CD4-positive, alpha-beta memory T cell (primary cell): ENCODE measurements around the gene GRIP2. TPM values are rescaled to one million over a fixed set of nuclear protein-coding genes. Genes with fewer than 3 reads are reported as not detected.

Experiments used
- CTCF ChIA-PET: fragments of 350-600 bp; sonication (Branson Sonifier 250); formaldehyde crosslinking; loops from one replicate; lab custom pipeline; 2021; ENCODE audit warnings: inconsistent platforms; ENCODE audit not compliant: partially characterized antibody; lab: Charles Lee
- POLR2A ChIA-PET: fragments of 350-600 bp; sonication (Branson Sonifier 250); formaldehyde crosslinking; loops from one replicate; lab custom pipeline; 2021; ENCODE audit not compliant: partially characterized antibody; lab: Charles Lee
- DNase-seq, 5 donors: peaks; one replicate each; pipeline versions ENCODE4 v3.0.0 to v3.0.0-alpha.2; 2020 to 2022; ENCODE audit warnings: mixed read lengths in 1 of 5
- H3K27ac ChIP-seq: one replicate; pipeline ENCODE4 v1.7.0; 2013; ENCODE audit warnings: low read depth, low read length
- H3K27me3 ChIP-seq: 2 replicates; pipeline ENCODE4 v1.7.0; 2013; ENCODE audit warnings: mild to moderate bottlenecking, low read length, moderate library complexity; ENCODE audit not compliant: insufficient read depth
- H3K36me3 ChIP-seq: 2 replicates; pipeline ENCODE4 v1.7.0; 2013; ENCODE audit warnings: mild to moderate bottlenecking, low read length, moderate library complexity; ENCODE audit not compliant: insufficient read depth
- H3K4me1 ChIP-seq: 2 replicates; pipeline ENCODE4 v1.7.0; 2013; ENCODE audit warnings: mild to moderate bottlenecking, low read length, moderate library complexity; ENCODE audit not compliant: insufficient read depth
- H3K4me3 ChIP-seq, 2 donors: one replicate each; pipeline ENCODE4 v1.7.0; 2013; ENCODE audit warnings: low read length in 2 of 2, mild to moderate bottlenecking in 1 of 2
- H3K9me3 ChIP-seq, 2 donors: one replicate each; pipeline ENCODE4 v1.7.0; 2013; ENCODE audit warnings: low read length in 2 of 2, control low read depth in 1 of 2; ENCODE audit not compliant: control insufficient read depth in 1 of 2
- H3K27ac Mint-ChIP-seq, 7 donors: one replicate each; pipeline ENCODE4 v1.8.0; 2020 to 2021; ENCODE audit warnings: mixed read lengths in 7 of 7, mild to moderate bottlenecking in 6 of 7, inconsistent platforms in 3 of 7, moderate library complexity in 3 of 7
- H3K27me3 Mint-ChIP-seq, 2 donors: one replicate each; pipeline ENCODE4 v1.8.0; 2020 to 2021; ENCODE audit warnings: mixed read lengths in 2 of 2
- H3K36me3 Mint-ChIP-seq, 2 donors: one replicate each; pipeline ENCODE4 v1.8.0; 2020 to 2021; ENCODE audit warnings: mixed read lengths in 2 of 2, inconsistent platforms in 1 of 2, mild to moderate bottlenecking in 1 of 2
- H3K4me1 Mint-ChIP-seq, 4 donors: one replicate each; pipeline ENCODE4 v1.8.0; 2020 to 2021; ENCODE audit warnings: mixed read lengths in 4 of 4, mild to moderate bottlenecking in 1 of 4
- H3K4me3 Mint-ChIP-seq, 8 donors: one replicate each; pipeline ENCODE4 v1.8.0; 2020 to 2021; ENCODE audit warnings: mixed read lengths in 8 of 8, mild to moderate bottlenecking in 7 of 8, moderate library complexity in 6 of 8, inconsistent platforms in 3 of 8
- H3K9me3 Mint-ChIP-seq, 8 donors: one replicate each; pipeline ENCODE4 v1.8.0; 2020 to 2021; ENCODE audit warnings: mixed read lengths in 8 of 8, mild to moderate bottlenecking in 5 of 8, inconsistent platforms in 3 of 8, moderate library complexity in 1 of 8
- intact Hi-C: fragments of 100-400 bp; cut with micrococcal nuclease; formaldehyde crosslinking; loops from one replicate; pipeline ENCODE4 v1.15.1; 2023
- polyA plus RNA-seq, 2 donors: library from polyadenylated mRNA; unstranded; fragments of 300-500 nt; fragmentation: Illumina TruSeq; gene quantifications; one replicate each; pipeline ENCODE4 v1.2.3, GENCODE V29; 2021
- total RNA-seq, 2 experiments: library from RNA; stranded (reverse); gene quantifications; one replicate each; pipeline ENCODE4 v1.2.3, GENCODE V29; 2021

GRIP2 gene
- total and polyA plus RNA-seq, 4 experiments from 2014 or later: not detected

DNA sequence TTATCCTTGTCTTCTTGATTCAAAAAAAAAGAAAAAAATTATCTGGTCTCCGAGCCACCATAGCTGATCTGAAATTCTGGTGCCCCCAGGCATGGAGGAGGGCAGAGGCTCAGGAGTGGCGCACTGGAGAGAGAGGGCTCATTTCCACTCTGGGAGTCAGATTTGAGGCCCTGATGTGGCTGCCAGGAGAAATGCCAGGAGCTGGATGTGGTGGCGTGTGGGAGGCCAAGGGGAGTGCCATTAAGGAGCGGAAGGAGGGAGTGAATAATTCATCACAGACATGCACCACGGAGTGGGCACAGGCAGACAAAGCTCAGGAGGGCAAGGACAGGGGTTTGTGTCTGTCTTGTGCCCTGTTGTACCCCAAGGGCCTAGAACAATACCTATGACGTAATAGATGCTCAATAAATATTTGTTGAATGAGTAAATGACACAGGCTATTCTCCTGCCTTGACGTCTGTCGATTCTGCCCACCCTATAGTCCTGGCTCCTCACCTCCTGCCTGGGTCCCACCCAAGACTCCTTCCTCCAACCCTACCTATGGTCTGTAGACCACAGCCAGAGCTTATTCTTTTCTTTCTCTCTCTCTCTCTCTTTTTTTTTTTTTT is 12.0 kb upstream of the GRIP2 start:
- no peak overlapping the region for H3K4me3 Mint-ChIP-seq
- no peaks in the 10 kb centered on the region for H3K36me3 ChIP-seq
- POLR2A ChIA-PET: no interaction called here
- H3K4me1 ChIP-seq: no peaks in the 10 kb centered on the region
- H3K27ac ChIP-seq: no peak overlapping the region
- intact Hi-C loops: no loop called here
- no peaks in the 10 kb centered on the region for H3K27me3 ChIP-seq
- CTCF ChIA-PET: no interaction called here
- H3K27ac Mint-ChIP-seq: no peak overlapping the region
- no peaks in the 10 kb centered on the region for H3K9me3 ChIP-seq
- H3K4me3 ChIP-seq: no peak overlapping the region
- no peaks in the 10 kb centered on the region for H3K36me3 Mint-ChIP-seq
- H3K9me3 Mint-ChIP-seq: peaks cover 0 to 4% (median 0%) of the 10 kb centered on the region in 8 donors
- peaks cover 0 to 12% (median 6%) of the 10 kb centered on the region in 4 donors for H3K4me1 Mint-ChIP-seq
- peaks cover 28 to 43% of the 10 kb centered on the region in 2 donors for H3K27me3 Mint-ChIP-seq
- no peak for DNase-seq

DNA sequence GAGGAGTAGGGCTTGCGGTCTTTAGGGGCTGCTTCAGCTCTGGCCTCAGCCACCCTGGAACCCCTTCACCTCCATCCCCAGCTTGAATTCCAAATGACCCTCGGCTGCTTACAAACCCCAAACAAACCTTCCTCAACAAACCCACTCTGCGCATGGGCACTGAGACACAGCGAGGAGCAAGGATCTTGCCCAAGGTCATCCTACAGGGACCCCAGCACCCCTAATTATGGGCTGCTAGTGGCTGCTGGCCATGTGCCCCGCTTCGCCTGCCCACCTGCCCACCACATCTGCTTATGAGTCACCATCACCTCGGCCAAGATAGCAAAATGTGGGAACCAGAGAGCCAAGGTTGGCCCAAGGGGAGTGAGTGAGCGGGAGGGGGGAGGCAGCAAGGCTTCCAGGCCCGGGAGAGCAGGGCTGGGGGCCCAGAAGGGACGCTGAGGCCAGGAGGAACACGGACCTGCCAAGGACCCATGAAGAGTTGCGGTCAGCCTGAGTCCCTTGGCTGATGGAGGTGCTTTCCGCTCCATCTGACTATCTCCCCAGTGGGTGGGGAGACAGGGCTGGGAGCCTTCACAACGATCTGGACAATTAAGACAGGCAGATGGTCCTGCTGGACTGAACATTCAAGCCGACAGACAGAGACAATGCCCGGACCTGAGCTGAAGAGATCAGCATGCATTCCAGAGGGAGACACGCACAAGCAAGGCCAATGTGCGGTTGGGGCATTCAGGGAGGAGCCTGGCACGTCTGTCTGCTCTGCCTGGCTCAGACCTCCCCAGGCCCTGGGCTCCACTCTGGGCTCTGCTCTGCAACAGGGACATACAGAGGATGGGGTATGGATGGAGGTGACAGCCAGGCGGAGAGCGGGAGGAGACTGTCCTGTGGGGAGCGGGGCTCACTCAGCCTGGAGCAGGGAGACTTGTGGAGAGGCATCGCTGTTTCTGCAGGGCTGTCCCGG is 10.8 kb upstream of the GRIP2 start:
- Mint-ChIP-seq H3K36me3 (no peaks in the 10 kb centered on the region), H3K4me3 (no peak overlapping the region), H3K4me1 (peaks cover 0 to 8% (median 6%) of the 10 kb centered on the region in 4 donors), H3K9me3 (peaks cover 0 to 4% (median 0%) of the 10 kb centered on the region in 8 donors), H3K27me3 (peaks cover 23 to 38% of the 10 kb centered on the region in 2 donors), H3K27ac (no peak overlapping the region)
- ChIA-PET CTCF (no interaction called here), POLR2A (no interaction called here)
- no peak overlapping the region for H3K27ac ChIP-seq
- H3K9me3 ChIP-seq: no peaks in the 10 kb centered on the region
- no peak for DNase-seq
- intact Hi-C loops: no loop called here
- H3K4me1 ChIP-seq: no peaks in the 10 kb centered on the region
- no peak overlapping the region for H3K4me3 ChIP-seq
- H3K36me3 ChIP-seq: no peaks in the 10 kb centered on the region
- no peaks in the 10 kb centered on the region for H3K27me3 ChIP-seq

DNA sequence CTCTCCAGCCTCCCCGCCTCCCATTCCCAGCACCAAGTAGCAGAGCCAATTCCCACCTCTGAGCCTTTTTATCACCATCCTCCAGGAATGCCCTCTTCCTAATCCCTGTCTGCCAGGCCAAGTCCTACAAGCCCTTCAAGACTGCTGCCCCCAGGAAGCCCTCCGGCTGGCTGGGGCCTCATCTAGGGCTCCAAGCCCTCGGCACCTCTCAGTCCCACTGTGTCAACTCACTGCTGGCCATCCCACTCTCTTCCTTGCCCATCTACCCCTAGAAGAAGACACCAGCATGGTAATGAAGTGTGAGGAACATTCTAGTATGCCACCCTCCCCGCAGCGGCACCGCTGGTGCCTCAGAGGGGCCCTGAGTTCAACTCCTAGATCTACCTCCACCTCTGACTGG is 10.0 kb upstream of the GRIP2 start:
- H3K36me3 Mint-ChIP-seq: no peaks in the 10 kb centered on the region
- peaks cover 21 to 33% of the 10 kb centered on the region in 2 donors for H3K27me3 Mint-ChIP-seq
- no peaks in the 10 kb centered on the region for H3K9me3 ChIP-seq
- no peak overlapping the region for H3K27ac Mint-ChIP-seq
- H3K27ac ChIP-seq: no peak overlapping the region
- ChIA-PET POLR2A (no interaction called here), CTCF (interaction anchor here (1.0 to 2.3 kb wide), 3 partner anchors 9 to 289 kb away, joined by 3 to 9 read pairs (median 6); no protein-coding TSS in a partner anchor)
- no peak for DNase-seq
- no peaks in the 10 kb centered on the region for H3K4me1 ChIP-seq
- H3K4me1 Mint-ChIP-seq: peaks cover 0 to 5% (median 3%) of the 10 kb centered on the region in 4 donors
- no peaks in the 10 kb centered on the region for H3K27me3 ChIP-seq
- no peaks in the 10 kb centered on the region for H3K36me3 ChIP-seq
- no peak overlapping the region for H3K4me3 ChIP-seq
- intact Hi-C loops: no loop called here
- H3K9me3 Mint-ChIP-seq: peaks cover 0 to 4% (median 0%) of the 10 kb centered on the region in 8 donors
- no peak overlapping the region for H3K4me3 Mint-ChIP-seq

DNA sequence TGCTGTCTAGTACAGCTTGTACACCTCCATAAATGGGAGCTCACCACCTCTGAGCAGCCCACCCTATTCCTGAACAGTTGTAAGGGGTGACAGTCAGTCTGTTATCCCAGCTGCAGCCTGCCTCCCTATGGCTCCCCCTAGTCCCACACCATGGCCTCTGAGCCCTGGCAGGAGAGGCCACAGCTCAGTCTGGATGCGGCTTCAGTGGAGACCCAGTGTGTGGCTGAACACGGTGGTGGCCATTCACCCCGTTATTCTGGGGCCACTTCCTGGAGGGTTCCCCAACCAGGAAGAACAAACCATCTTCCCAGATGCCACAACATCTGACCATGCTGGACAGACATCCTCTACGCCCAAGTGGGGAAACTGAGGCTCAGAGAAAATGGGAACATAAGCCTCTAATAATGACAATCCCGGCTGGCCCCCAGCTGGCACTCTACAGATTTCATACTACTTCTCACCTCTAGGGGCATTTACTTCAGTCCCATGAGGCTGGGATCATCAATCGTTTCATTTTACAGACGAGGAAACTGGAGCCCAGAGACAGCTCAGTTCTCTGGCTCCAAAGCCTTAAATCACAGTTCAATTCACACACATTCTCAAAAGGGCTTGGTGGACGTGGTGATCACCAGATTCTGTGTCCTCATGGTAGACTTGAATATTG is 9.2 kb upstream of the GRIP2 start:
- no peak overlapping the region for H3K4me3 Mint-ChIP-seq
- no peaks in the 10 kb centered on the region for H3K9me3 ChIP-seq
- no peak overlapping the region for H3K27ac ChIP-seq
- peaks cover 0 to 4% (median 0%) of the 10 kb centered on the region in 8 donors for H3K9me3 Mint-ChIP-seq
- H3K4me1 Mint-ChIP-seq: peaks cover 0 to 4% (median 2%) of the 10 kb centered on the region in 4 donors
- ChIA-PET CTCF (interaction anchor here (1.0 to 2.3 kb wide), 3 partner anchors 9 to 288 kb away, joined by 3 to 9 read pairs (median 6); no protein-coding TSS in a partner anchor), POLR2A (no interaction called here)
- H3K27ac Mint-ChIP-seq: no peak overlapping the region
- no peaks in the 10 kb centered on the region for H3K36me3 Mint-ChIP-seq
- H3K4me1 ChIP-seq: no peaks in the 10 kb centered on the region
- DNase-seq: peak in 2 of 5 donors; percentile 3 to 7
- intact Hi-C loops: no loop called here
- no peak overlapping the region for H3K4me3 ChIP-seq
- peaks cover 16 to 32% of the 10 kb centered on the region in 2 donors for H3K27me3 Mint-ChIP-seq
- H3K27me3 ChIP-seq: no peaks in the 10 kb centered on the region
- no peaks in the 10 kb centered on the region for H3K36me3 ChIP-seq

DNA sequence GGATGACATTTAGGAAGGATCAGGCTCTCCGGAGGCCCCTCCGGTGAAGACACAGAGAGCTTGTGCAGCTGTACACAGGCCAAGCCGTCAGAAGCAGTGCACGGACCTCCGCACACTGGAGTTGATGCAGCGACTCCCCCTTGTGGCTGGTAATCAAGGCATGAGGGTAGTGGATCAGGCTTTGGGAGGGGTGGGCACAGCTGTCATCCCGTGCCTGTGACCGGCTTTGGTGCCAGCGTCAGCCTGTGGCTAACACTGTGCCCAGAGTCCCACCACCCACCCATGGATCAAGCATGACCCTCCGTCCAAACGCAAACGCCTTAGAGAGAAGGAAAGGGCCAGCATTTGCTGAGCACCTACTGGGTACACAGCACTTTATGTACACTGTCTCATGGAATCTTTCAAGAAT is 8.2 kb upstream of the GRIP2 start:
- ChIA-PET POLR2A (no interaction called here), CTCF (interaction anchor here (1.2 to 2.3 kb wide), 3 partner anchors 10 to 345 kb away, joined by 3 to 9 read pairs (median 4); no protein-coding TSS in a partner anchor)
- Histone ChIP-seq H3K27me3 (no peaks in the 10 kb centered on the region), H3K9me3 (no peaks in the 10 kb centered on the region), H3K4me3 (no peak overlapping the region), H3K4me1 (no peaks in the 10 kb centered on the region), H3K27ac (no peak overlapping the region), H3K36me3 (no peaks in the 10 kb centered on the region)
- Mint-ChIP-seq H3K27me3 (peaks cover 16 to 29% of the 10 kb centered on the region in 2 donors), H3K9me3 (peaks cover 0 to 4% (median 0%) of the 10 kb centered on the region in 8 donors), H3K27ac (no peak overlapping the region), H3K4me1 (peaks cover 0 to 4% (median 2%) of the 10 kb centered on the region in 4 donors), H3K36me3 (no peaks in the 10 kb centered on the region), H3K4me3 (no peak overlapping the region)
- intact Hi-C loops: loop anchor here (1.0 kb wide), 1 partner anchor 287 kb away; no protein-coding TSS in a partner anchor
- peak; percentile 14 to 33 (median 28) for DNase-seq

DNA sequence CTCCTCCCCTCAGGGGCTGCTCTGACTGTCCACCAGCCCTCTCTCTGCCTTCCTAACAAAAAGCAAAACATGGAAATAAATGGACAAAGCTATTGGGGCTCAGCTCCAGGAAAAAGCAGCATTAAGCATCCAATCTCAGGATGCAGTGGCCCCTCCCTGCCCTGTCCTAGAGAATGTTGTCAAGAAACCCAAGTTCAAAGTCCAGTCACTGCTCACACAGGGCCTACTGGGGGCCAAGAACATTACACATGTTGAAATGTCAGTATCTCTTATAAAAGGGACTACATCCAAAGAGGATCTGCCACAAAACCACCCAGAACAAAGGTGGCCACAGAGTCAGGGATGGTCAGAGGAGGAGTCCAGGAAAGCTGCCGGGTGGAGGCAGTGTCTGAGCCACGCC is 7.6 kb upstream of the GRIP2 start:
- H3K4me3 Mint-ChIP-seq: no peak overlapping the region
- POLR2A ChIA-PET: no interaction called here
- no peak overlapping the region for H3K27ac ChIP-seq
- intact Hi-C loops: loop anchor here (1.0 kb wide), 1 partner anchor 286 kb away; no protein-coding TSS in a partner anchor
- H3K9me3 Mint-ChIP-seq: peaks cover 0 to 4% (median 0%) of the 10 kb centered on the region in 8 donors
- H3K36me3 ChIP-seq: no peaks in the 10 kb centered on the region
- no peaks in the 10 kb centered on the region for H3K4me1 ChIP-seq
- no peaks in the 10 kb centered on the region for H3K27me3 ChIP-seq
- no peak for DNase-seq
- CTCF ChIA-PET: interaction anchor here (1.2 to 2.6 kb wide), 4 partner anchors 9 to 344 kb away, joined by 3 to 6 read pairs (median 4); no protein-coding TSS in a partner anchor
- H3K4me1 Mint-ChIP-seq: peaks cover 0 to 4% (median 2%) of the 10 kb centered on the region in 4 donors
- H3K27me3 Mint-ChIP-seq: peaks cover 16 to 27% of the 10 kb centered on the region in 2 donors
- H3K36me3 Mint-ChIP-seq: no peaks in the 10 kb centered on the region
- H3K27ac Mint-ChIP-seq: peak overlapping the region in 1 of 7 donors; percentile 32
- no peaks in the 10 kb centered on the region for H3K9me3 ChIP-seq
- H3K4me3 ChIP-seq: no peak overlapping the region
